ENCODE data around the gene PRKAB1.

PRKAB1 gene

GRCh38 chr12:119712721-119713120 is 44.8 kb downstream of the PRKAB1 start:
- no peak for DNase-seq (ENCODE audit: low read depth in 2 of 2)

GRCh38 chr12:119713551-119714031 is 45.7 kb downstream of the PRKAB1 start:
- no peak for DNase-seq (ENCODE audit: low read depth in 2 of 2)

- no peak for DNase-seq (ENCODE audit: low read depth in 2 of 2)
Measured at GRCh38 chr12:119714614-119715267, 46.8 kb downstream of the PRKAB1 start.

- no peak for DNase-seq (ENCODE audit: low read depth in 2 of 2)
Measured at GRCh38 chr12:119715268-119715620, 47.3 kb downstream of the PRKAB1 start.

- DNase-seq (ENCODE audit: low read depth in 2 of 2): no peak
Measured at GRCh38 chr12:119718141-119718540, 50.2 kb downstream of the PRKAB1 start.

GRCh38 chr12:119720349-119720748 is 52.4 kb downstream of the PRKAB1 start:
- DNase-seq (ENCODE audit: low read depth in 2 of 2): no peak

- no peak for DNase-seq (ENCODE audit: low read depth in 2 of 2)
Measured at GRCh38 chr12:119721306-119721705, 53.4 kb downstream of the PRKAB1 start.

GRCh38 chr12:119725523-119725922 is 57.6 kb downstream of the PRKAB1 start:
- no peak for DNase-seq (ENCODE audit: low read depth in 2 of 2)

GRCh38 chr12:119727600-119728443 is 59.9 kb downstream of the PRKAB1 start:
- DNase-seq (ENCODE audit: low read depth in 2 of 2): no peak

- DNase-seq (ENCODE audit: low read depth in 2 of 2): no peak
Measured at GRCh38 chr12:119728444-119728745, 60.5 kb downstream of the PRKAB1 start.

- no peak for DNase-seq (ENCODE audit: low read depth in 2 of 2)
Measured at GRCh38 chr12:119729871-119730270, 61.9 kb downstream of the PRKAB1 start.

- DNase-seq (ENCODE audit: low read depth in 2 of 2): no peak
Measured at GRCh38 chr12:119730381-119730780, 62.4 kb downstream of the PRKAB1 start.

Measured in fibroblast of skin of left quadriceps (primary cell).